Esophagus muscularis mucosa (tissue), 4 donors: ENCODE results near the gene FUT9. TPM values are rescaled to one million over a fixed set of nuclear protein-coding genes. Genes with fewer than 3 reads are reported as not detected.
"Not testable (repeated sequence)": the region's sequence is repeated elsewhere in the genome, so short reads cannot be mapped to it uniquely, and the experiment has no call there.

Experiments
- DNase-seq: peaks from one replicate; pipeline ENCODE4 v3.0.0-alpha.2; 2017; ENCODE audit errors: extremely low spot score
- H3K27ac ChIP-seq, 4 donors: fragments of 200-600 bp; sonication (generic); replicated peaks in 1 of 4; 1 replicate in 3 of 4; 2 replicates in 1 of 4; pipeline ENCODE4 v1.5.1; 2016 to 2019; ENCODE audit warnings: mild to moderate bottlenecking in 1 of 4
- H3K27me3 ChIP-seq, 4 donors: fragments of 200-600 bp; sonication (generic); one replicate each; pipeline versions ENCODE4 v1.5.1 to v1.6.0; 2016 to 2019
- H3K36me3 ChIP-seq, 4 donors: fragments of 200-600 bp; sonication (generic); one replicate each; pipeline ENCODE4 v1.5.1; 2016 to 2019
- H3K4me1 ChIP-seq, 4 donors: fragments of 200-600 bp; sonication (generic); one replicate each; pipeline ENCODE4 v1.5.1; 2016 to 2019
- H3K4me3 ChIP-seq, 4 donors: fragments of 200-600 bp; sonication (generic); 1 replicate in 2 of 4; 2 replicates in 2 of 4; pipeline ENCODE4 v1.5.1; 2016 to 2019; ENCODE audit warnings: mild to moderate bottlenecking in 4 of 4, moderate library complexity in 1 of 4
- H3K9me3 ChIP-seq, 4 donors: fragments of 200-600 bp; sonication (generic); 1 replicate in 3 of 4; 2 replicates in 1 of 4; pipeline ENCODE4 v1.5.1; 2016 to 2019
- CTCF ChIP-seq, 3 experiments: fragments of 200-600 bp in 2 of 3; fragments of 450-650 bp in 1 of 3; sonication (generic) in 2 of 3; IDR thresholded peaks; one replicate each; pipeline ENCODE4 v1.5.1; 2017 to 2019; ENCODE audit warnings: antibody characterized with exemption in 3 of 3, mild to moderate bottlenecking in 2 of 3, moderate library complexity in 1 of 3
- EP300 ChIP-seq: sonication (generic); formaldehyde crosslinking; IDR thresholded peaks from one replicate; pipeline ENCODE4 v1.6.1; 2017; ENCODE audit warnings: antibody characterized with exemption
- POLR2A ChIP-seq: fragments of 450-650 bp; IDR thresholded peaks from one replicate; pipeline ENCODE4 v1.6.1; 2017; ENCODE audit warnings: antibody characterized with exemption, moderate library complexity, mild to moderate bottlenecking, low read depth
- POLR2AphosphoS5 ChIP-seq, 2 donors: sonication (generic); formaldehyde crosslinking; IDR thresholded peaks; one replicate each; pipeline ENCODE4 v1.6.1; 2017; ENCODE audit warnings: antibody characterized with exemption in 2 of 2
- WGBS: methylation state at CpG from one replicate; pipeline ENCODE4 v1.1.5; 2018; 5-methylcytosine and 5-hydroxymethylcytosine counted together
- intact Hi-C: fragments of 100-400 bp; cut with DNase I; formaldehyde crosslinking; loops from one replicate; pipeline ENCODE4 v1.15.1; 2023
- total RNA-seq, 4 donors: library from RNA; depleted of rRNA; stranded (reverse); fragments of >200 nt; gene quantifications; one replicate each; pipeline versions ENCODE4 v1.1.0 to v1.2.1, GENCODE V29; 2016

FUT9 gene
- total RNA-seq, 4 donors from 2014 or later, result not detected

GRCh38 chr6:96257751-96258150, 242.0 kb downstream of the FUT9 start:
- WGBS, result 78% methylated on average over 1 of the region's 1 CpG
- no peaks in the 10 kb centered on the region for H3K9me3 ChIP-seq
- DNase-seq, result no peak
- no peak overlapping the region for H3K4me3 ChIP-seq
- no peaks in the 10 kb centered on the region for H3K36me3 ChIP-seq
- no peaks in the 10 kb centered on the region for H3K27me3 ChIP-seq
- H3K27ac ChIP-seq, result no peak overlapping the region
- H3K4me1 ChIP-seq, result no peaks in the 10 kb centered on the region
- intact Hi-C loops, result no loop called here
- TF ChIP-seq CTCF (IDR thresholded peaks at IDR 0.05) (no peak), EP300 (no peak), POLR2AphosphoS5 (IDR thresholded peaks at IDR 0.05) (no peak), POLR2A (no peak)

GRCh38 chr6:96260787-96261430, 245.1 kb downstream of the FUT9 start:
- WGBS, result 90% methylated on average over 27 of the region's 37 CpGs
- H3K27ac ChIP-seq, H3K4me1 ChIP-seq, DNase-seq, H3K27me3 ChIP-seq, H3K9me3 ChIP-seq, H3K4me3 ChIP-seq, intact Hi-C loops, H3K36me3 ChIP-seq: not testable (repeated sequence)
